ENCODE data around the gene B9D2.
A peak's percentile ranks its signal among the peaks of the same experiment; 100 is the strongest.
"Not testable (repeated sequence)": the region's sequence is repeated elsewhere in the genome, so short reads cannot be mapped to it uniquely, and the experiment has no call there.

B9D2 gene

GRCh38 chr19:41350735-41351338 lies 13.1 kb downstream of the B9D2 start:
- ATAC-seq: no peak
- TF ChIP-seq ZFP30 (CRISPR knock-in tag; IDR thresholded peaks at IDR 0.05): no peak

DNA sequence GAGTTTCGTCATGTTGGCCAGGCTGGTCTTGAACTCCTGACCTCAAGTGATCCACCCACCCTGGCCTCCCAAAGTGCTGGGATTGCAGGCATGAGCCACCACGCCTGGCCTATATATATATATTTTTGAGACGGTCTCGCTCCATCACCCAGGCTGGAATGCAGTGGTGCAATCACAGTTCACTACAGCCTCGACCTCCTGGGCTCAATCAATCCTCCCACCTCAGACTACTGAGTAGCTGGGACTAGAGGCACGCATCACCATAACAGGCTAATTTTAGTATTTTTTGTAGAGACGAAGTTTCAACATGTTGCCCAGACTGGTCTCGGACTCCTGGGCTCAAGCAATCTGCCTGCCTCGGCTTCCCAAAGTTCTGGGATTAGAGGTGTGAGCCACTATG lies 17.0 kb downstream of the B9D2 start:
- ATAC-seq: not testable (repeated sequence)

DNA sequence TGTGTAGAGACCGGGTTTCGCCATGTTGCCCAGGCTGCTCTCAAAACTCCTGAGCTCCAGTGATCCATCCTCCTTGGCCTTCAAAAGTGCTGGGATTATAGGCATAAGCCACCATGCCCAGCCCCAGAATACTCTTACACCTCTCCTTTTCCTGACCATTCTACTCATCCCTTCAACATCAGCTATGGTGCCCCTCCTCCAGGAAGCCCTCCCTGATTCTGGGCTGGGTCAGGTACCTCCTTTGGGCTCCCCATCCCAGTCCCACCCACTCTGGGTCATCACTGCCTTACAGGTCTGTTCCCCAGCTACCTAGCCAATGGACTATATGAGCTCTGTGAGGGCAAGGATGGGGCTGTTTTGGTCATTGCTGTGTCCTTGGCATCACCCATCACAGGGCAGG lies 19.8 kb downstream of the B9D2 start:
- TF ChIP-seq TSHZ2 (CRISPR knock-in tag; IDR thresholded peaks at IDR 0.05): no peak
- ATAC-seq: no peak

DNA sequence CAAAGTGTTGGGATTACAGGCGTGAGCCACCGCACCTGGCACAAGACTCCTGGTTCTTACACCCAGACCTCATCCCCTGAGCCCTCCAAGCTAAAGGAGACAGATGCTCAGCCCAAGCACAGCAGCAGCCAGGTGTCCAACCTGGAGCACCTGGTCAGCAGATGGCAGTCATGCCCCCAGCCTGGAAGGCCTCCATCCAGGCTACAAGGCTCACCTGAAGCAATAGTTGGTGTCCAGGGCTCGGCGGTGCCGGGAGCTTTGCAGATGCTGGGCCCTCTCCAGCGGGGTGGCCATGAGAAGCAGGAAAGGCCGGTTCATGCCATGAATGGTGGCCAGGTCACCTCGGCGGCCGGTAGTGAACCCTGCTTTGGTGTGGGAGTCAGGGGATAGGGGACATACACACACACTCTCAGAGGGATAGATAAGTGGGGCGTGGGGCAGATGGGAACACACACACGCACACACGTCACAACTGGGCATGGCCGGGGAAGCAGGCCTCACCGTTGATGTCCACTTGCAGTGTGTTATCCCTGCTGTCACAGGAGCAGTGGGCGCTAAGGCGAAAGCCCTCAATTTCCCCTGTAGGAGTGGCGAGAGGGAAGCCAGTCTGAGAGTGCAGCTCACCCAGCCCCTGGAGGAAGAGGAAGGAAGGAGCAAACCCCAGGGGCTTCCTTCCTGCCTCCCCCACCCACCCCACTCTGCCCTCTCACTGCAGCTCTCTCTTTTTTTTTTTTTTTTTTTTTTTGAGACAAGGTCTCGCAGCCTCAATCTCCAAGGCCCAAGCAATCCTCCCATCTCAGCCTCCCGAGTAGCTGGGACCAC lies 22.1 kb downstream of the B9D2 start:
- no peak for TF ChIP-seq RARB (CRISPR knock-in tag; IDR thresholded peaks at IDR 0.05)
- TF ChIP-seq, protein P1, sequence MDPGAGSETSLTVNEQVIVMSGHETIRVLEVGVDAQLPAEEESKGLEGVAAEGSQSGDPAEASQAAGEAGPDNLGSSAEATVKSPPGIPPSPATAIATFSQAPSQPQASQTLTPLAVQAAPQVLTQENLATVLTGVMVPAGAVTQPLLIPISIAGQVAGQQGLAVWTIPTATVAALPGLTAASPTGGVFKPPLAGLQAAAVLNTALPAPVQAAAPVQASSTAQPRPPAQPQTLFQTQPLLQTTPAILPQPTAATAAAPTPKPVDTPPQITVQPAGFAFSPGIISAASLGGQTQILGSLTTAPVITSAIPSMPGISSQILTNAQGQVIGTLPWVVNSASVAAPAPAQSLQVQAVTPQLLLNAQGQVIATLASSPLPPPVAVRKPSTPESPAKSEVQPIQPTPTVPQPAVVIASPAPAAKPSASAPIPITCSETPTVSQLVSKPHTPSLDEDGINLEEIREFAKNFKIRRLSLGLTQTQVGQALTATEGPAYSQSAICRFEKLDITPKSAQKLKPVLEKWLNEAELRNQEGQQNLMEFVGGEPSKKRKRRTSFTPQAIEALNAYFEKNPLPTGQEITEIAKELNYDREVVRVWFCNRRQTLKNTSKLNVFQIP (CRISPR knock-in tag; IDR thresholded peaks at IDR 0.05; ENCODE audit: borderline replicate concordance, low read depth): no peak
- no peak for TF ChIP-seq PPARA (CRISPR knock-in tag; IDR thresholded peaks at IDR 0.05; ENCODE audit: borderline replicate concordance)
- no peak for TF ChIP-seq ESRRG (CRISPR knock-in tag; IDR thresholded peaks at IDR 0.05)
- TF ChIP-seq, protein P2, sequence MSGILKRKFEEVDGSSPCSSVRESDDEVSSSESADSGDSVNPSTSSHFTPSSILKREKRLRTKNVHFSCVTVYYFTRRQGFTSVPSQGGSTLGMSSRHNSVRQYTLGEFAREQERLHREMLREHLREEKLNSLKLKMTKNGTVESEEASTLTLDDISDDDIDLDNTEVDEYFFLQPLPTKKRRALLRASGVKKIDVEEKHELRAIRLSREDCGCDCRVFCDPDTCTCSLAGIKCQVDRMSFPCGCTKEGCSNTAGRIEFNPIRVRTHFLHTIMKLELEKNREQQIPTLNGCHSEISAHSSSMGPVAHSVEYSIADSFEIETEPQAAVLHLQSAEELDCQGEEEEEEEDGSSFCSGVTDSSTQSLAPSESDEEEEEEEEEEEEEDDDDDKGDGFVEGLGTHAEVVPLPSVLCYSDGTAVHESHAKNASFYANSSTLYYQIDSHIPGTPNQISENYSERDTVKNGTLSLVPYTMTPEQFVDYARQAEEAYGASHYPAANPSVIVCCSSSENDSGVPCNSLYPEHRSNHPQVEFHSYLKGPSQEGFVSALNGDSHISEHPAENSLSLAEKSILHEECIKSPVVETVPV (CRISPR knock-in tag; IDR thresholded peaks at IDR 0.05): no peak
- no peak for TF ChIP-seq OSR1 (CRISPR knock-in tag; IDR thresholded peaks at IDR 0.05)
- TF ChIP-seq CSDC2 (CRISPR knock-in tag; IDR thresholded peaks at IDR 0.05): no peak
- no peak for TF ChIP-seq ZNF8 (CRISPR knock-in tag; IDR thresholded peaks at IDR 0.05)
- TF ChIP-seq, protein P3, sequence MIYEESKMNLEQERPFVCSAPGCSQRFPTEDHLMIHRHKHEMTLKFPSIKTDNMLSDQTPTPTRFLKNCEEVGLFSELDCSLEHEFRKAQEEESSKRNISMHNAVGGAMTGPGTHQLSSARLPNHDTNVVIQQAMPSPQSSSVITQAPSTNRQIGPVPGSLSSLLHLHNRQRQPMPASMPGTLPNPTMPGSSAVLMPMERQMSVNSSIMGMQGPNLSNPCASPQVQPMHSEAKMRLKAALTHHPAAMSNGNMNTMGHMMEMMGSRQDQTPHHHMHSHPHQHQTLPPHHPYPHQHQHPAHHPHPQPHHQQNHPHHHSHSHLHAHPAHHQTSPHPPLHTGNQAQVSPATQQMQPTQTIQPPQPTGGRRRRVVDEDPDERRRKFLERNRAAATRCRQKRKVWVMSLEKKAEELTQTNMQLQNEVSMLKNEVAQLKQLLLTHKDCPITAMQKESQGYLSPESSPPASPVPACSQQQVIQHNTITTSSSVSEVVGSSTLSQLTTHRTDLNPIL (CRISPR knock-in tag; IDR thresholded peaks at IDR 0.05; ENCODE audit: low read depth): no peak
- TF ChIP-seq BACH2 (CRISPR knock-in tag; IDR thresholded peaks at IDR 0.05; ENCODE audit: borderline replicate concordance): no peak
- no peak for TF ChIP-seq ISL1 (CRISPR knock-in tag; IDR thresholded peaks at IDR 0.05)
- TF ChIP-seq GLIS3 (CRISPR knock-in tag; IDR thresholded peaks at IDR 0.05): no peak
- no peak for TF ChIP-seq ZC3H10 (CRISPR knock-in tag; IDR thresholded peaks at IDR 0.05)
- no peak for TF ChIP-seq ZNF70 (CRISPR knock-in tag; IDR thresholded peaks at IDR 0.05)
- TF ChIP-seq TOX (CRISPR knock-in tag; IDR thresholded peaks at IDR 0.05; ENCODE audit: borderline replicate concordance): no peak
- no peak for TF ChIP-seq ZFP30 (CRISPR knock-in tag; IDR thresholded peaks at IDR 0.05)
- no peak for TF ChIP-seq ARNTL (CRISPR knock-in tag; IDR thresholded peaks at IDR 0.05; ENCODE audit: borderline replicate concordance, low read depth)

DNA sequence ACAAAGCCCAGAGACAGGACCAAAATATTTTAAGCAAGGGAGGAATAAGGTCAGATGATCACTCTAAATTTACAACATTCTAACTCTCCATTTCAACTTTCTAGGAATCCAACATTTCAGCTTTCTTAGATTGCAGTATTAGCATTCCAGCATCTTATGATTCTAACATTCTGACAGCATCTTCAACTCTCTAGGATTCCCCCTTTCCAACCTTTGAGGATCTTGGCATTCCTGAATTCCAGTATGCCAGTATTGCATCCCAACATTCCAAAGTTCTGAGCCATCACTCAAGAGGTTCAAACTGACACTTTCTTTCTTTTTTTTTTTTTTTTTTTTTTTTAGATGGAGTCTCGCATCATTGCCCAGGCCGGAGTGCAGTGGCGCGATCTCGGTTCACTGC lies 24.0 kb downstream of the B9D2 start:
- peak; percentile 53; the same call in 2 of the 3 replicates for ATAC-seq
- no peak for TF ChIP-seq RARB (CRISPR knock-in tag; IDR thresholded peaks at IDR 0.05)
- TF ChIP-seq OSR1 (CRISPR knock-in tag; IDR thresholded peaks at IDR 0.05): peak; percentile 85; the same call in 1 of the 2 replicates
- TF ChIP-seq, protein P4, sequence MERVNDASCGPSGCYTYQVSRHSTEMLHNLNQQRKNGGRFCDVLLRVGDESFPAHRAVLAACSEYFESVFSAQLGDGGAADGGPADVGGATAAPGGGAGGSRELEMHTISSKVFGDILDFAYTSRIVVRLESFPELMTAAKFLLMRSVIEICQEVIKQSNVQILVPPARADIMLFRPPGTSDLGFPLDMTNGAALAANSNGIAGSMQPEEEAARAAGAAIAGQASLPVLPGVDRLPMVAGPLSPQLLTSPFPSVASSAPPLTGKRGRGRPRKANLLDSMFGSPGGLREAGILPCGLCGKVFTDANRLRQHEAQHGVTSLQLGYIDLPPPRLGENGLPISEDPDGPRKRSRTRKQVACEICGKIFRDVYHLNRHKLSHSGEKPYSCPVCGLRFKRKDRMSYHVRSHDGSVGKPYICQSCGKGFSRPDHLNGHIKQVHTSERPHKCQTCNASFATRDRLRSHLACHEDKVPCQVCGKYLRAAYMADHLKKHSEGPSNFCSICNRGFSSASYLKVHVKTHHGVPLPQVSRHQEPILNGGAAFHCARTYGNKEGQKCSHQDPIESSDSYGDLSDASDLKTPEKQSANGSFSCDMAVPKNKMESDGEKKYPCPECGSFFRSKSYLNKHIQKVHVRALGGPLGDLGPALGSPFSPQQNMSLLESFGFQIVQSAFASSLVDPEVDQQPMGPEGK (CRISPR knock-in tag; IDR thresholded peaks at IDR 0.05; ENCODE audit: borderline replicate concordance): no peak

More for the DNA sequence above, 22.1 kb downstream of the B9D2 start:
- ATAC-seq: no peak

Data from SK-N-SH treated with all-trans-retinoic acid at 6 μM for 48 hours (cell line).